Middle frontal gyrus (tissue), 1 donor: ENCODE measurements around the gene ZNF700.
"Not testable (repeated sequence)": the region's sequence is repeated elsewhere in the genome, so short reads cannot be mapped to it uniquely, and the experiment has no call there.

Experiments
- DNase-seq: peaks from one replicate; pipeline ENCODE4 v3.0.0-alpha.2; 2015; ENCODE audit warnings: low spot score; ENCODE audit errors: extremely low spot score

Gene ZNF700

DNA sequence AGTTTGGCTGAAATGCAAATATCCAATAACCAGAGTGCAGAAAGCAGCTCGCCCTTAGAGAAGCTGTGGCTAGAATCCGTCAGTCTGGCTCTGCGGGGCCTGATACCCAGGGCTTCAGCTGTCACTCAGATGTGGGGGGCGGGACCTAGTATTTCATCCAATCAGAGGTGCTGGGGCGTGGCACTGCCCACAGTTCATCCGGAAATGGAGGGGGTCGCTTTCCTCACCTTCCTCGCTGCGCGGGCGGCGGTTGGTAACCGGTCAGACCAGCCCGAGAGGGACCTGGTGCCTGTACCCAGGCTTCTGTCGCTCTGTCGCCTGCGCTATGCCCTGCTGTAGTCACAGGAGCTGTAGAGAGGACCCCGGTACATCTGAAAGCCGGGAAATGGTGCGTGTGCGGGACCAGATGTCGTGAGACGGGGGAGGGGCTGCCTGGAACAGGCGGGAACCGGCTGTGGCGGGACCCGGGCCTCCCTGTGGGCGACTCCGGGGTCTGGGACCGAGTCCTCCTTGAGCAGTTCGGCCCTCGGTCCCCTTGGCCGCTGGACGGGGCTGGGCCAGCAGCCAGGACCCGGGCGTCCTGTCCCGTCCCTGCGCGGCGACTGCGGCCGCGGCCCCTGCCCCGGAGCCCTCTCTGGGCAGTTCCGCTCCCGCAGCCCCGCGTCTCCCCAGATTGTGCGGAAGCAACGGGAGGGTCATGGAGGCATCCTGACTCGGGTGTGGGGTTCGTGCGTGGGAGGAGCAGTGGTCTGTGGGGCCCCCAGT is at the start of gene ZNF700:
ZNF700 (plus strand) TSS at position 222 of the 765 bp plus-strand sequence; CDS start at position 326, 104 bp downstream.
- peak; percentile 88 for DNase-seq

DNA sequence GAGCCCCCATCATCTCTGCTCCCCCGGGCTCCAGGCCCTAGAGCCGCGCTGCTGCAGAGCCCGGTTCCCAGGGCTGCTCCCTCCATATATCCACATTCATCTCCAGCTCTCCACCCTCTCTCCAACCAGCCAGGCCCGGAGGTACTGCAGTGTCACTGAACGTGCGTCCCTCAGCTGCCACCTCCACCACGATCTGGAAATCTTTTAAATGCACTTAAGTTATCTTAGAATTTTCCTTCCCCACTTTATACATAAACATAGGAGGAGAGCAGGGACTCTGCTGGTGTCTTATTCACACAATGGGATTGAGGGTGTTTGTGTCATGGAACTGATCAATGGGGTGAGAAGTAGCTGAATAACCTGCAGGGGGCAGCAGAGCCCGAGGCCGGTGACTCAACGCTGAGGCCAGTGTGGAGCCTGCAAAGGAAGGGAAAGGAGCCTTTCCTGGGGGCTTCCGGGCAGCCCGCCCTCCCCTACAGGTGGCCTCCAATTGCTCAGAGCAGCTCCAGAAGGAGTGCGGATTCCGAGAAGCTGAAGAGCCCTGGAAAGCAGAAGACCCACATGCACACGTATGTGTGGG is 45.1 kb upstream of the ZNF700 start:
- DNase-seq = not testable (repeated sequence)

DNA sequence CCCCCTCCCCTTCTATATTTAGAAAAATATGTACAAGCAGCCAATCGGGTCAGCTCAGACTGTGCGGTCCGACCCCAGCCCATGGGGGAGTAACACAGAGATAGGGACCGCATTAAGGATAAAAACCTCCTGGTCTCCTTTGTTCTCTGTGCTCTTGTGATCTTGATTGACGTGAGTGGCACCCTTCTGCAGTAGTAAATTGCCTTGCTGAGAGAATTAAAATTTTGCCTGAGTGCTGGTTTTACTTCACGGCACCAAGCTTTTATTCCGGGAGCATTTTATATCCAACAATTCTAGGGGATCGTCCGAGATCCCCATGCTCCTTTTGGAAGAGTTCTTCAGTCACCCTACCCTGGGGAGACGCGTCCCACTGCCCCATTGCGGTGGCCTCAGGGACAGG is 44.3 kb upstream of the ZNF700 start:
- DNase-seq = no peak

DNA sequence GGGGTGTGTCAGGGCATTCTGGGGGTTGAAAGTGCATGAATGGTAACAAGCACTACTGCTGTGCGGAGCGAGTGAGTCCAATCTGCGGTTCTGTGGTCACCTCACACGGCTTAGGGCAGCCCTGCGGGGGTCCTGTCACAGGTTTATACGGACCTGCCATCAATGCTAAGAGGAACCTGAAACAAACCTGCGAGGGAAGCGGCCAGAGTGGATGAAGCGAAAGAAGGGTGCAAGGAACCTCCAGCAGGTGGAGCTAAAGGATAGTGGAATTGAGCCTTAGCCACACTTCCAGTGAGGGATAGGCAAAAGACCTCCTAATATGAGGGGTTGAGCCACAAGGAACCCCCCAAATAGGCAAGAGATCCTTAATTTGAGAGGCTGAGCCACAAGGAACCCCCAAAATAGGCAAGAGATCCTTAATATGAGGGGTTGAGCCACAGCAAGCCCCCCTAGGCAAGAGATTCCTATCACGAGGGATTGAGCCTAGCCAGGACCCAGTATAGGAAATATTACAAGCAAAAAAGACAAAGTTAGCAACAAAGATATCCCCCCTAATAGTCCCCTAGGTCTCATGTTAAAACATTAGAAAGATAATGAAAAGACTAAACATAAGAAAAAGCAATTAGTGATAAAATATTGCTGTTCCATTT is 43.6 kb upstream of the ZNF700 start:
- DNase-seq = no peak

DNA sequence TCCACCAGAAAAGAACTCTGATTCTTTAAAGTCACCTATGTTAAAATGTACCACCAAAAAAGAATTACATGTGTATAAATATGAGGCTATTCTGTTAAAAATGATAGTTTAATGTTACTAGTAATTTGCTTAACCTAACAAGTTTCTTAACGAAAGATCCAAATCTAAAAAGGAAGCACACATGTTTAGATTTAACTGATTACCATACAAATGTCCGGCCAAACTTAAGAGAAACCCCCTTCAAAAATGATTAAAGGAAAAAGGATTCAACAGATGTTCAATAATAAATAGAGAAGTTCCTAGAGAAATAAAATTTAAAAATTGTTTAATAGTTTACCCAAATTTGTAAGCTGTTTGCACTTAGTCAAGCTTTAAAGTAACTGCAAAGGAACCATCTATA is 42.3 kb upstream of the ZNF700 start:
- DNase-seq = no peak

DNA sequence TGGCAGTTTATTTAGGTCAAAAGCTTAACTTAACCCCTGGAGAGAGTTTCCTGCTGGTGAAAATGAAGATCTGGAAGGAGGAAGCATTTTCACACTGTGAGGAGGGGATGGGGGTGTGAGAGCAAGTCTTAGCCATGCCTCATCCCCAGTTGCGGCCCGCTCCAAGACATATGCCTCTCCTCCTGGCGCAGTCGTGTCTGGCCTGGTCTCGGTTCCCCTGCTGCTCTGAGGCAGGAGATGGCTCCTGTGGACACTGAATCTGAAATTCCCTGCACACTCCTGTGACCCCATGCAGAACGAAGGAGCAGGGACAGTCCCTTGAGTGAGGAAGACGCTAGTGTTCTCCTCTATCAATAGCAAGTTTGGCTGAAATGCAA is 37.7 kb upstream of the ZNF700 start:
- DNase-seq = no peak

DNA sequence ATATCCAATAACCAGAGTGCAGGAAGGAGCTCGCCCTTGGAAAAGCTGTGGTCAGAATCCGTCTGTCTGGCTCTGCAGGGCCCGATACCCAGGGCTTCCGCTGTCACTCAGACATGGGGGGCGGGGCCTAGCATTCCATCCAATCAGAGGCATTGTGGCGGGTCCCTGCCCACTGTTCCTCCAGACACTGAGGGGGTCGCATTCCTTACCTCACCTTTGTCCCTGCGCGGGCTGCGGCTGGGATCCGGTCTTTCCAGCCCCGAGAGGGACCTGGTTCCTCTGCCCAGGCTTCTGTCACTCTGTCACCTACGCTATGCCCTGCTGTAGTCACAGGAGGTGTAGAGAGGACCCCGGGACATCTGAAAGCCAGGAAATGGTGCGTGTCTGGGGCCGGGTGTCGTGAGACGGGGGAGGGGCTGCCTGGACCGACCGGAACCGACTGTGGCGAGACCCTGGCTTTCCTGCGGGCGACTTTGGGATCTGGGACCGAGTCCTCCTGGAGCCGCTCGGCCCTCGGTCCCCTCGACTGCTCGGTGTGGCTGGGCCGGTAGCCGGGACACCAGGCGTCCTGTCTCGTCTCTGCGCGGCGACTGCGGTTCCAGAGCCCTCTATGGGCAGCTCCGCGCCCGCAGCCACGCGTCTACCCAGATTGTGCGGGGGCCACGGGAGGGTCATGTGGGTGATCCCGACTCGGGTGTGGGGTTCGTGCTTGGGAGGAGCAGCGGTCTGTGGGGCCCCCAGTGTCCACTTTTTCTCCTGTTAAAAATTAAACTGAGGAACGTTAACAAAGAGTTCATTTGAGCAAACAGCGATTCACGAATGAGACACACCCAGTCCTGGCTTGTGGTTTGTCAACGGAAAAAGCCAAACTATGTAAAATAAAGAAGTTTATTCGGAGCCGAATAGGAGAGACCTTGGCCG is 37.0 kb upstream of the ZNF700 start, which contains the start of gene ZNF69:
ZNF69 (plus strand) TSS at position 172 of the 921 bp plus-strand sequence; CDS start at position 314, 142 bp downstream.
- peak; percentile 57 for DNase-seq

DNA sequence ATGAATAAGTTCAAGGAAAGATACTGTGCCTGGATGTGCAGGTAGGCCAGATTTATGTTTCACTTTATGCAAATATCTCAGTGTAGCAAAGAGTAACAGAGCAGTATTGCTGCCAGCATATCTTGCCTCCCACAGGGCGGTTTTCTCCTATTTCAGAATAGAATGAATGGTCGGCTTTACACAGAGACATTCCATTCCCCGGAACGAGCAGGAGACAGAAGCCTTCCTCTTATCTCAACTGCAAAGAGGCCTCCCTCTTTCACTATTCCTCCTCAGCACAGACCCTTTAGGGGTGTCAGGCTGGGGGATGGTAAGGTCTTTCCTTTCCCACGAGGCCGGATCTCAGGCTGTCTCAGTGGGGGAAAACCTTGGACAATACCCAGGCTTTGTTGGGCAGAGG is 35.0 kb upstream of the ZNF700 start:
- not testable (repeated sequence) for DNase-seq

DNA sequence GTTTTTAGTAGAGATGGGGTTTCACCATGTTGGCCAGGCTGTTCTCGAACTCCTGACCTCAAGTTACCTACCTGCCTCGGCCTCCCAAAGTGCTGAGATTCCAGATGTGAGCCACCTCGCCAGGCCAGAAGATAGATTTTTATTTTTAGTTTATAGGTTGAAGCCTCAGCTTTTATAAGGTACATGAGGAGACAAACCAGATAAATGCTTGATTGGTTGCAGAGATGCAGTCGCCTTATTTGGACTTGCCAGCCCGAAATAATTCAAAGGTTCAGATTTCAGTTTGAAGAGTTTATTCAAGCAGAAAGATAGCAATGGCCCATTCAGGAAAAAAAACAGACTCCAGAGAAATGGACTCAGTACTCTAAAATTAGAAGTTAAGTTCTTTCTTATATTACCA is 34.3 kb upstream of the ZNF700 start:
- no peak for DNase-seq

DNA sequence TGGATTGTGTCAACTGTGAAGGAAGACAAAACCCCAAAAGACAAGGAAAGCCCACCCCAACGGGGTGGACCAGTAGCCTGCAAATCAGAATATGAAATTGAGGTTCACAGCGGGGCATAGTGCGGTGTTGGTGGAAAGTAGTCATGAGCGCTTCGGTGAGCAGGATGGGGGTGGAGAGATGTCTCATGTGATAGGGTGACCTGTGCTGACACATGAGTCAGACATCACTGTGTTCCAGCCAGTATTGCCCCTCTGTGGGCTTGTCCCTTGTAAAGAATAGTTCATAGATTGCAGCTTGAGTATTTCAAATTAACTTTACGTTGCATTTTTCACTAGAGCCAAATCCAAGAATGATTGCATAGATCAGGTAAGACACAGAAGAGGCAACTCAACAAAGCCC is 30.1 kb upstream of the ZNF700 start:
- DNase-seq = no peak

DNA sequence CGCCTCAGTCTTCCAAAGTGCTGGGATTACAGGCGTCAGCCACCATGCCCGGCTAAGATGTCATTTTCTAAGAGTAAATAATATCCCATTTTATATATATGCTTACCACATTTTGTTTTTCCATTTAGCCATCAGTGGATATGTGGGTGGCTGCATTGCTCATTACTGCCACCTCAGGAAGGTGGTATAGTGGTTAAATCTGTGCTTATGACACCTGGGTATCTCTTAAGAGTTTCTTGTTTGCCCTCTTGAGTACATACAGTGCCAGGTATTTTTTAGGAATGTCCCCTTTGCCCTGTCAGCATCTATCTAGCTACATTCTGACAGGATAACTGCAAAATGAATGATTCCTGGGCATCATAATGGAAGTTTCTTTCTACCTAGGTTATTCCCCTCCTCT is 22.7 kb upstream of the ZNF700 start:
- DNase-seq = no peak

DNA sequence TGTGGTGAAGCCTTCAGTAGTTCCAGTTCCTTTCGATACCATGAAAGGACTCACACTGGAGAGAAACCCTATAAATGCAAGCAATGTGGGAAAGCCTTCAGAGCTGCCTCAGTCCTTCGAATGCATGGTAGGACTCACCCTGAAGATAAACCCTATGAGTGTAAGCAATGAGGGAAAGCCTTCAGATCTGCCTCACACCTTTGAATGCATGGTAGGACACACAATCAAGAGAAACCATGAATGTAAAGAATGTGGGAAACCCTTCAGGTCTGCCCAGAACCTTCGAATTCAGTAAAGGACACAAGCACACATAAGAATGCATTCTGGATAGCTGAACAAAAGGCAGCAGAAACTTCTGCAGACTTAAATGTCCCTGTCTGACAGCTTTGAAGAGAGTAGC is 19.0 kb upstream of the ZNF700 start:
- DNase-seq = no peak

DNA sequence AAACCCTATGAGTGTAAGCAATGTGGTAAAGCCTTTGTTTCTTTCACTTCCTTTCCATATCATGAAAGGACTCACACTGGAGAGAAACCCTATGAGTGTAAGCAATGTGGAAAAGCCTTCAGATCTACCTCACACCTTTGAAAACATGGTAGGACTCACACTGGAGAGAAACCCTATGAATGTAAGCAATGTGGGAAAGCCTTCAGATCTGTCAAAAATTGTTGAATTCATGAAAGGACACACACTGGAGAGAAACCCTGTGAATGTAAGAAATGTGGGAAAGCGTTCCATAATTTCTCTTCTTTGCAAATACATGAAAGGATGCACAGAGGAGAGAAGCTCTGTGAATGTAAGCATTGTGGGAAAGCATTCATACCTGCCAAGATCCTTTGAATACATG is 13.0 kb upstream of the ZNF700 start:
- DNase-seq = not testable (repeated sequence)

DNA sequence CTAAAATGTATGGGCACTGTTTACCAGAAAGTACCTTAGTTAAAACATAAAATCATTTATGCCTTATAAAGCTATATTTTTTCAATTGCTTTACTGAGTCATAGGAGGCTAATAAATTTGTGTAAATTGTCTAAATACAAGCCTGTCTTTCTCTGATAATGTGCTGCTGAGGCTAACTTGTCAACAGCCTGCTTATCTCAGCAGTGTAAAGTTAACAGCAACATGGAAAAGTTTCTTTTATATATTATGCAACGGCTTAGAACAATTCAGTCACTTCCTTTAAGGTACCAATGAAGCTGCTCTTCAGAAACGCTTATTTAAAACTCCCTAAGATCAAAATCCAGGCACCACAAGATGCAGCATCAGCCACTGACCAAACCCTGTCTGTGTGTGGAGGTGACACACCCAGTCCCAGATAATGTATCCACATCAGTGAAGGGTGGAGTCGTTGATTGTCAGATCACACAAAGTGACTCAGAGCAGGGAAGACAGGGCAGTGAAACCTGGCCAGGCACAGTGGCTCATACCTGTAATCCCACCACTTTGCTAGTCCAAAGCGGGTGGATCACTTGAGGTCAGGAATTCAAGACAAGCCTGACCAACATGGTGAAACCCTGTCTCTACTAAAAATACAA is 10.4 kb upstream of the ZNF700 start:
- DNase-seq = not testable (repeated sequence)

DNA sequence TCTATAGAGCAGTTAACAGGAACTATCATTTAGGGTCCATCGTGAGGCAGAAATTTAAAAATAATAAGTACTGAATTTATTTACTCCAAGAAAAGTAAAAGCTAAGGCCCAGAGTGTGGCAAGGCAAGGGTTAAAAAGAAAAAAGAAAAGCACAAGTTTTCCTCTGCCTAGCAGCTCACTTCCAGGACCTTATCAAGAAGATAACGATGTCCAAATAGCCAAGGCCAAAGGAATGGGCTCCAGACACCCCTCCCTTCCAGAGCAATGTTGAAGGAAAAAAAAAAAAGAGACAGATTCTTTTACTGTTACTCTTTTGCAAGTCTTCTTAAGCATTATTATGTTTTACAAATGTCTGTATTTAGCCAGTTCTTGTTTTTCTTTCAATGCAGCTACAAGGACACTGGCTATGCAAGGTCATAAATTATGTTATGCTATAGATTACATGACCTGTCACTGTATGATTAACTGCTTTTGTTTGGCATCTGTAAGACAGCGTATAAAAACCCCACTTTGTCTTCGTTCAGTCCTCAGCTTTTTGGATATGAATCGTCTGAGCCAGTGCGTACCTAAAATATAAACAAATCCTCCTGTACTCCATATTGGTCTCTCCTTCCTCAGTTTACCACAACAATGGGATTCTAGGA is 2.9 kb upstream of the ZNF700 start:
- DNase-seq = no peak

DNA sequence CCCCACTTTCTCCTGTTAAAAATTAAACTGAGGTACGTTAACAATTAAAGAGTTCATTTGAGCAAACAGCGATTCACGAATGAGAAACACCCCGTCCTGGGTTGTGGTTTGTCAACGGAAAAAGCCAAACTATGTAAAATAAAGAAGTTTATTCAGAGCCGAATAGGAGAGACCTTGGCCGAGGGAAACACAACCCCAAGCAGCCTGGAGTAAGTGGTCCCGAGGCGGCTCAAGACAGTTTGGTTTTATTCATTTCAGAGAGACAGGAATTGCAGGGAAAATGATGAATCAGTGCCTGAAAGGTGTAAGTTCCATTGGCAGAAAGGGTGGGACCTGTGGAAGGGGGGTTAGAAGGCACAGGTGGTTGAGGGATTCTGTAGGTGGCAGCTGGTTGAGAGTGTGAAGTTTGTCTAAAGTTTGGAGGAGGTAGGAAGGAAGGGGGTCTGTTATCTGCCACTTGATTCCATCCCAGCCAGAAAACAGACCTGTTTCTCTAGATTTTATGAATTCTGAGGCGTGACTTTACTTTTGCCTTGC is 812 bp downstream of the ZNF700 start:
- DNase-seq = not testable (repeated sequence)

DNA sequence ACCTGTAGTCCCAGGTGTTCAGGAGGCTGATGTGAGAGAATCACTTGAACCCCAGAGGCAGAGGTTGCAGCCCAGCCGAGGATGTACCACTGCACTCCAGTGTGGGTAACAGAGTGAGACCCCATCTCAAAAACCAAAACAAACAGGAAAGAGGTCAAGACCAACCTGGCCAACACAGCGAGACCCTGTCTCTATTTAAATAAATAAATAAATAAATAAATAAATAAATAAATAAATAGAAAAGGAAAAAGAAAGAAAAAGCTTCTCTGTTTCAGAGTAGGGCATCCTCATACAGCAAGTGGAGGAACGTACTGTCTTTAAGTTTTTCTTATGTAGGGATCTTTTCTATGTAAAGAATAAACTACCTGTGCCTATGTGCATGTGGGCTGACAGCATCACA is 2.3 kb downstream of the ZNF700 start:
- no peak for DNase-seq

DNA sequence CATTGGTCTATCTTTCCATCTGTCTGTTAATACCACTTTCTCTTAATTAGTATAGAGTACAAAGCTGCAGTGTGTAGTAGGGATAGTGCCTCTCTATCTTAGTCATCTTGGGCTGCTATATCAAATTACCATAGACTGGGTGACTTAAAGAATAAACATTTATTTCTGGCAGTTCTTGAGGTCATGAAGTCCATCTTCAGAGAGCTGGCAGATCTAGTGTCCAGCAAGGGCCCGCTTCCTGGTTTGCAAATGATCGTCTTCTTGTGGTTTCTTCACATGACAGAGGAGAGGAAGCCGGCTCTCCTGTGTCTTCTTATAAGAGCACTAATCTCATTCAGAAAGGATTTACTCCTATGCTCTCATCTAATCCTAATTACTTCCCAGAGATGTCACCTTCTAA is 6.1 kb downstream of the ZNF700 start:
- DNase-seq = no peak

DNA sequence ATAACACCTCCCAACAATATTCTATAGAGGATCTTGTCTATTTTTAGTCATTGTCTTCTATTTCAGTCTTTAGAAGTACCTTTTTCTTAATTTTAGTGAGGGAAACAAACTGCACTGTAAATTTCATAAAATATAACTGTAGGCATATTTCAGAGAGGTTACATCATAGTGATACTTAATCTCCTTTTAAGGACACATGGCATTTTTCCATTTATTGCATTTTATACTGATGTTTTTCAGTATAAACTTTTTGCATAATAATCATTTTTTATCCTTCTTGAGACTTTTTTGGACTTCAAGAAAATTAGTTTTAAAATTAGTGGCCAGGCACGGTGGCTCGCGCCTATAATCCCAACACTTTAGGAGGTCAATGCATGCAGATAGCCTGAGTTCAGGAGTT is 6.6 kb downstream of the ZNF700 start:
- no peak for DNase-seq

DNA sequence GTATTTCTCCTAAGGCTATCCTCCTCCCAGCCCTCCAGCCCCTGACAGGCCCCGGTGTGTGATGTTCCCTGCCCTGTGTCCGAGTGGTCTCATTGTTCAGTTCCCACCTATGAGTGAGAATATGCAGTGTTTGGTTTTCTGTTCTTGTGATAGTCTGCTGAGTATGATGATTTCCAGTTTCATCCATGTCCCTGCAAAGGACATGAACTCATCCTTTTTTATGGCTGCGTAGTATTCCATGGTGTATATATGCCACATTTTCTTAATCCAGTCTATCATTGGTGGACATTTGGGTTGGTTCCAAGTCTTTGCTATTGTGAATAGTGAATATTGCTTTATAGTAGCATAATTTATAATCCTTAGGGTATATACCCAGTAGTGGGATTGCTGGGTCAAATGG is 10.9 kb downstream of the ZNF700 start:
- DNase-seq = not testable (repeated sequence)
